ENCODE data around the gene HYLS1. TPM values are rescaled to one million over a fixed set of nuclear protein-coding genes. Genes with fewer than 3 reads are reported as not detected.

HYLS1 gene
- total and polyA plus RNA-seq, 9 of the 15 experiments (the other 6 are each of a cell fraction or from before 2014, with no cell fraction given) = 2.7 to 8.2 (median 4.8) TPM

- no peak for TF ChIP-seq ZBTB11 (CRISPR knock-in tag; IDR thresholded peaks at IDR 0.05)
- TF ChIP-seq HNRNPL (IDR thresholded peaks at IDR 0.05; ENCODE audit: low read depth, low read length) = no peak
- no peak for TF ChIP-seq ARID2 (IDR thresholded peaks at IDR 0.05)
- TF ChIP-seq ZNF764 (CRISPR knock-in tag; IDR thresholded peaks at IDR 0.05; ENCODE audit: low read depth) = no peak
- TF ChIP-seq RNF2 (IDR thresholded peaks at IDR 0.05) = no peak
- TF ChIP-seq RBM22 (IDR thresholded peaks at IDR 0.05; ENCODE audit: low read depth, low read length, poor library complexity, severe bottlenecking) = no peak
- no peak for TF ChIP-seq TFAM (CRISPR knock-in tag; conservative IDR thresholded peaks at IDR 0.05)
- no peak for TF ChIP-seq ZNF668 (CRISPR knock-in tag; IDR thresholded peaks at IDR 0.05)
- no peak for TF ChIP-seq ZNF398 (CRISPR knock-in tag; IDR thresholded peaks at IDR 0.05)
- no peak for TF ChIP-seq RERE (CRISPR knock-in tag; IDR thresholded peaks at IDR 0.05; ENCODE audit: borderline replicate concordance)
- no peak for TF ChIP-seq MYC (IDR thresholded peaks at IDR 0.05; ENCODE audit: low read depth, low read length)
- no peak for TF ChIP-seq MYC (CRISPR knock-in tag; IDR thresholded peaks at IDR 0.05; ENCODE audit: borderline replicate concordance, low read depth)
- peak; percentile 68; the same call in 1 of the 2 replicates for TF ChIP-seq ZNF175 (CRISPR knock-in tag; IDR thresholded peaks at IDR 0.05; ENCODE audit: low read depth)
- TF ChIP-seq TEAD4 (IDR thresholded peaks at IDR 0.05; ENCODE audit: low read length) = peak; percentile 41; the same call in 1 of the 2 replicates
- TF ChIP-seq TEAD4 (CRISPR knock-in tag; IDR thresholded peaks at IDR 0.05; ENCODE audit: borderline replicate concordance) = no peak
- no peak for TF ChIP-seq ZNF316 (IDR thresholded peaks at IDR 0.05)
Observed at GRCh38 chr11:125933030-125933813, 45.8 kb downstream of the HYLS1 start (continued).

Measured in K562 (cell line).